ENCODE data around the gene EEF2K.

Gene EEF2K

GRCh38 chr16:22206013-22206841, at the start of gene EEF2K:
Gene EEF2K, plus strand, starts transcription at chr16:22206278. Its CDS starts 19,452 bp downstream, at chr16:22225730.
- peak within 1 kb of the TSS; percentile 70 for H3K4me3 ChIP-seq (ENCODE audit: low read depth, low read length)
- peak; percentile 96 for DNase-seq (ENCODE audit: low read depth, low spot score)
- peak; percentile 65 for TF ChIP-seq CTCF (IDR thresholded peaks at IDR 0.05; ENCODE audit: low read depth, low read length)
- in situ Hi-C loops (cut with HindIII; ENCODE audit: low sequenced_read_pairs) = no loop called here

- in situ Hi-C loops (cut with HindIII; ENCODE audit: low sequenced_read_pairs) = no loop called here
- DNase-seq (ENCODE audit: low read depth, low spot score) = no peak
- TF ChIP-seq CTCF (IDR thresholded peaks at IDR 0.05; ENCODE audit: low read depth, low read length) = no peak
- H3K4me3 ChIP-seq (ENCODE audit: low read depth, low read length) = no peak overlapping the region
Observed at GRCh38 chr16:22161401-22161800, 44.7 kb upstream of the EEF2K start.

GRCh38 chr16:22161999-22162655, 44.0 kb upstream of the EEF2K start, which contains the start of gene SDR42E2:
Gene SDR42E2, plus strand, starts transcription at chr16:22162506. Its CDS starts 3,077 bp downstream, at chr16:22165583.
- no peak within 1 kb of the TSS for H3K4me3 ChIP-seq (ENCODE audit: low read depth, low read length)
- no peak for TF ChIP-seq CTCF (IDR thresholded peaks at IDR 0.05; ENCODE audit: low read depth, low read length)
- DNase-seq (ENCODE audit: low read depth, low spot score) = no peak
- in situ Hi-C loops (cut with HindIII; ENCODE audit: low sequenced_read_pairs) = no loop called here

DNA sequence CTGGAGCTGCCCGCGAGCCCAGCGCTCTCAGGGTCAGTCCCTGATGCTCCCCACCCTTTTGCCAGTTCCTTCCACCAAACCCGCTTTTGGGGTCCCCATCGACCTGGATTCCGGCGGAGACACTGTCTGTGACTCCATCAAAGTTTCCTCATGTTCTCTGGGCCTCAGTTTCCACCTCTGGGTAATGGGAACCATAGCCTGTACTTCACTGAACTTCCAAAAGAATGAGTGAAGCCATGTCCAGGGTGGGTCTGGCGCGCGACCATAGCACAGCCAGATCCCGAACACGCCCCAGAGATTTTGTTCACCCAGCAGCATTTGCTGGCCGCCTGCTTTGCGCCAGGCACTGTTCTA, 43.4 kb upstream of the EEF2K start:
- in situ Hi-C loops (cut with HindIII; ENCODE audit: low sequenced_read_pairs) = no loop called here
- no peak for DNase-seq (ENCODE audit: low read depth, low spot score)
- no peak for TF ChIP-seq CTCF (IDR thresholded peaks at IDR 0.05; ENCODE audit: low read depth, low read length)
- no peak overlapping the region for H3K4me3 ChIP-seq (ENCODE audit: low read depth, low read length)

GRCh38 chr16:22163806-22164205, 42.3 kb upstream of the EEF2K start:
- no peak for DNase-seq (ENCODE audit: low read depth, low spot score)
- no peak for TF ChIP-seq CTCF (IDR thresholded peaks at IDR 0.05; ENCODE audit: low read depth, low read length)
- no peak overlapping the region for H3K4me3 ChIP-seq (ENCODE audit: low read depth, low read length)
- in situ Hi-C loops (cut with HindIII; ENCODE audit: low sequenced_read_pairs) = no loop called here

GRCh38 chr16:22164482-22164881, 41.6 kb upstream of the EEF2K start:
- TF ChIP-seq CTCF (IDR thresholded peaks at IDR 0.05; ENCODE audit: low read depth, low read length) = no peak
- no peak overlapping the region for H3K4me3 ChIP-seq (ENCODE audit: low read depth, low read length)
- no peak for DNase-seq (ENCODE audit: low read depth, low spot score)
- in situ Hi-C loops (cut with HindIII; ENCODE audit: low sequenced_read_pairs) = no loop called here
